Nephron progenitor cell (in vitro differentiated cells): Measurements from ENCODE around the gene LRRC32.
"Not testable (repeated sequence)": the region's sequence is repeated elsewhere in the genome, so short reads cannot be mapped to it uniquely, and the experiment has no call there.

Source experiments
- DNase-seq: peaks from one replicate; pipeline ENCODE4 v3.0.0; 2021
- H3K27ac Mint-ChIP-seq: 2 replicates; pipeline ENCODE4 v1.8.0; 2021; ENCODE audit warnings: mild to moderate bottlenecking, moderate library complexity, mixed read lengths
- H3K27me3 Mint-ChIP-seq: 2 replicates; pipeline ENCODE4 v1.8.0; 2021; ENCODE audit warnings: mild to moderate bottlenecking, low read depth, mixed read lengths; ENCODE audit not compliant: poor library complexity
- H3K36me3 Mint-ChIP-seq: 2 replicates; pipeline ENCODE4 v1.8.0; 2021; ENCODE audit warnings: low read depth, mixed read lengths
- H3K4me1 Mint-ChIP-seq: 2 replicates; pipeline ENCODE4 v1.8.0; 2021; ENCODE audit warnings: mixed read lengths
- H3K4me3 Mint-ChIP-seq: 2 replicates; pipeline ENCODE4 v1.8.0; 2021; ENCODE audit warnings: mild to moderate bottlenecking, moderate library complexity, mixed read lengths
- H3K9me3 Mint-ChIP-seq: 2 replicates; pipeline ENCODE4 v1.8.0; 2021; ENCODE audit warnings: mild to moderate bottlenecking, moderate library complexity, mixed read lengths
- CTCF ChIP-seq: fragments of 200-600 bp; sonication (generic); IDR thresholded peaks from 2 replicates; pipeline ENCODE4 v1.5.0; 2021; ENCODE audit warnings: antibody characterized with exemption

LRRC32 gene

GRCh38 chr11:76612226-76612625 lies 58.3 kb downstream of the LRRC32 start:
- no peak overlapping the region for H3K4me3 Mint-ChIP-seq
- H3K27ac Mint-ChIP-seq: no peak overlapping the region
- no peaks in the 10 kb centered on the region for H3K27me3 Mint-ChIP-seq
- DNase-seq: no peak
- TF ChIP-seq CTCF: no peak
- peaks cover 14% of the 10 kb centered on the region for H3K9me3 Mint-ChIP-seq
- peaks cover 40% of the 10 kb centered on the region for H3K4me1 Mint-ChIP-seq
- peaks cover 7% of the 10 kb centered on the region for H3K36me3 Mint-ChIP-seq

GRCh38 chr11:76610871-76611475 lies 59.6 kb downstream of the LRRC32 start:
- Mint-ChIP-seq H3K36me3 (peaks cover 14% of the 10 kb centered on the region), H3K4me3 (no peak overlapping the region)

DNA sequence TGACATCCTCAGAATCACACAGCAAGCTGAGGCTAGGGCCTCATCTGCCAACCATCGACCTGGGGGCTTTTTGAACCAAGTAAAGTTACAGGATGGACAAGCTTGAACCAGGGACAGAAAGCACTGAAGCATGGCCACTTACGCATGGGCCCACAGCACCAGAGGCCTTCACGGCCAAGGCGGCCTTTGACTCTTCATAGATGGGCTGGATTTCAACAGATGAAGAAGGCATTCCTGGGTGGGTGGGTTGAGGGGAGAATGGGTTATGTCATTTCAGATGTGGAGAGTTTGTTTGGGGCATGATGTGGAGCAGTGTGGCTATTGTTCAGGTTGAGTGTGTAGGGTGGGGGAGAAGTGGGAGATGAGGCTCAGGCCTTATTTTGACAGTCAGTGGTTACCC lies 60.2 kb downstream of the LRRC32 start:
- Mint-ChIP-seq H3K9me3 (peaks cover 32% of the 10 kb centered on the region), H3K27ac (peak overlapping the region; percentile 77), H3K27me3 (no peaks in the 10 kb centered on the region), H3K36me3 (peaks cover 17% of the 10 kb centered on the region), H3K4me1 (peaks cover 35% of the 10 kb centered on the region), H3K4me3 (no peak overlapping the region)
- DNase-seq: no peak
- TF ChIP-seq CTCF: no peak

More at GRCh38 chr11:76610871-76611475, 59.6 kb downstream of the LRRC32 start:
- DNase-seq: peak; percentile 33
- Mint-ChIP-seq H3K4me1 (peaks cover 39% of the 10 kb centered on the region), H3K9me3 (peaks cover 26% of the 10 kb centered on the region), H3K27ac (no peak overlapping the region), H3K27me3 (no peaks in the 10 kb centered on the region)
- TF ChIP-seq CTCF: no peak

GRCh38 chr11:76609736-76610370 lies 60.7 kb downstream of the LRRC32 start:
- Mint-ChIP-seq H3K4me1 (peaks cover 32% of the 10 kb centered on the region), H3K27ac (no peak overlapping the region), H3K27me3 (peaks cover under 1% of the 10 kb centered on the region), H3K4me3 (no peak overlapping the region), H3K9me3 (peaks cover 33% of the 10 kb centered on the region), H3K36me3 (peaks cover 17% of the 10 kb centered on the region)
- no peak for TF ChIP-seq CTCF
- DNase-seq: no peak

GRCh38 chr11:76608879-76609460 lies 61.6 kb downstream of the LRRC32 start:
- Mint-ChIP-seq H3K4me1 (peaks cover 36% of the 10 kb centered on the region), H3K36me3 (peaks cover 17% of the 10 kb centered on the region), H3K9me3 (peaks cover 33% of the 10 kb centered on the region)
- DNase-seq, H3K4me3 Mint-ChIP-seq, H3K27me3 Mint-ChIP-seq, H3K27ac Mint-ChIP-seq: not testable (repeated sequence)

GRCh38 chr11:76608228-76608627 lies 62.3 kb downstream of the LRRC32 start:
- not testable (repeated sequence) for H3K27me3 Mint-ChIP-seq, DNase-seq, H3K27ac Mint-ChIP-seq, H3K4me3 Mint-ChIP-seq
- Mint-ChIP-seq H3K4me1 (peaks cover 33% of the 10 kb centered on the region), H3K9me3 (peaks cover 33% of the 10 kb centered on the region), H3K36me3 (peaks cover 17% of the 10 kb centered on the region)
